ENCODE results near the gene HSH2D.
A peak's percentile ranks its signal among the peaks of the same experiment; 100 is the strongest.

GRCh38 chr19:16111909-16112752, 31.4 kb upstream of the HSH2D start:
- TF ChIP-seq CTCF (IDR thresholded peaks at IDR 0.05): no peak
- peak in 1 of 2 donors; percentile 56 for TF ChIP-seq POLR2A (IDR thresholded peaks at IDR 0.05)
